ENCODE data around the gene C2orf92. TPM values are rescaled to one million over a fixed set of nuclear protein-coding genes. Genes with fewer than 3 reads are reported as not detected.

Gene C2orf92
- total RNA-seq, 1 donor, result 2.5 TPM

DNA sequence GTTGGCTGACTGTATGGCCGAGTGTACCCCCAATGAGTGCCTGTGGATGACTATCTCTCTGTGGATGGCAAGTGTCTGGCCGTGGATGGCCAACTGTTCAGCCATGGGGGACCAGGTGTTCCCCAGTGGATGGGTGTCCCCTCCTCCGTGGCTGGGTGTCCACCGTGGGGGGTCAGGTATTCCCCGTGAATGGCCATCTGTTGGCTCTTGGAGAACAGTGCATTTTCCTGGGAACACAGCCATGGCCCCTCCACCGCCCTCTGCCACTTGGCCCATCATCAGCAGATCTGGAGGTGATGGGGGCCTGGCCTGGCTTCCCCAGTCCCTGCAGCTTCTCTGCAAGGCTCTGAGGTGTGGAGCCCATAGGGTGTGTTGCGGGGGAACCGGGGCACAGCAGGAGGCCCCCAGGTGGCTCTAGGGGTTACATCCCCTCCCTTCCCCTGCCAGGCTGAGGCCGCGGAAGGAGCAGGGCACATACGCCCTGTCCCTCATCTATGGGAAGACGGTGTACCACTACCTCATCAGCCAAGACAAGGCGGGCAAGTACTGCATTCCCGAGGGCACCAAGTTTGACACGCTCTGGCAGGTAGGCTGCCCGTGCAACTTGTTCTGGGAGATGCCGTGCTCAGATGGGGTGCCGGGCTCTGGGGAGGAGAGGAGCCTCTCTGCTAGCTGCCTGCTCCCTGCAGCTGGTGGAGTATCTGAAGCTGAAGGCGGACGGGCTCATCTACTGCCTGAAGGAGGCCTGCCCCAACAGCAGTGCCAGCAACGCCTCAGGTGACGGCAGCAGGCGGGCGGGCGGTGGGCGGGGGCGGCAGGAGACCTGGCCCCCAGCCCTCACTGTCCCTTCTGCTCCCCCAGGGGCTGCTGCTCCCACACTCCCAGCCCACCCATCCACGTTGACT, 63.2 kb downstream of the C2orf92 start:
- Histone ChIP-seq H3K36me3 (ENCODE audit: insufficient read depth, low read length) (no peaks in the 10 kb centered on the region), H3K79me2 (ENCODE audit: insufficient read depth, low read length) (no peaks in the 10 kb centered on the region), H2AFZ (ENCODE audit: low read length) (no peak overlapping the region), H3K27me3 (ENCODE audit: insufficient read depth, low read length) (no peaks in the 10 kb centered on the region), H3K4me2 (ENCODE audit: insufficient read depth, low read length) (no peak overlapping the region), H3K27ac (ENCODE audit: low read depth, low read length) (no peak overlapping the region), H3K9me3 (ENCODE audit: low read depth, low read length) (no peaks in the 10 kb centered on the region), H4K20me1 (ENCODE audit: insufficient read depth, low read length) (no peaks in the 10 kb centered on the region), H3K4me1 (ENCODE audit: insufficient read depth, low read length) (no peaks in the 10 kb centered on the region), H3K4me3 (ENCODE audit: insufficient read depth, low read length) (no peak overlapping the region)
- TF ChIP-seq, protein P1, sequence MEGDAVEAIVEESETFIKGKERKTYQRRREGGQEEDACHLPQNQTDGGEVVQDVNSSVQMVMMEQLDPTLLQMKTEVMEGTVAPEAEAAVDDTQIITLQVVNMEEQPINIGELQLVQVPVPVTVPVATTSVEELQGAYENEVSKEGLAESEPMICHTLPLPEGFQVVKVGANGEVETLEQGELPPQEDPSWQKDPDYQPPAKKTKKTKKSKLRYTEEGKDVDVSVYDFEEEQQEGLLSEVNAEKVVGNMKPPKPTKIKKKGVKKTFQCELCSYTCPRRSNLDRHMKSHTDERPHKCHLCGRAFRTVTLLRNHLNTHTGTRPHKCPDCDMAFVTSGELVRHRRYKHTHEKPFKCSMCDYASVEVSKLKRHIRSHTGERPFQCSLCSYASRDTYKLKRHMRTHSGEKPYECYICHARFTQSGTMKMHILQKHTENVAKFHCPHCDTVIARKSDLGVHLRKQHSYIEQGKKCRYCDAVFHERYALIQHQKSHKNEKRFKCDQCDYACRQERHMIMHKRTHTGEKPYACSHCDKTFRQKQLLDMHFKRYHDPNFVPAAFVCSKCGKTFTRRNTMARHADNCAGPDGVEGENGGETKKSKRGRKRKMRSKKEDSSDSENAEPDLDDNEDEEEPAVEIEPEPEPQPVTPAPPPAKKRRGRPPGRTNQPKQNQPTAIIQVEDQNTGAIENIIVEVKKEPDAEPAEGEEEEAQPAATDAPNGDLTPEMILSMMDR (IDR thresholded peaks at IDR 0.05; ENCODE audit: extremely low read depth, low read depth, low read length), result no peak
- DNase-seq (ENCODE audit: insufficient read length, low spot score, missing footprints), result no peak

GRCh38 chr2:97733341-97734035, 64.0 kb downstream of the C2orf92 start:
- peak; percentile 66 for DNase-seq (ENCODE audit: insufficient read length, low spot score, missing footprints)
- Histone ChIP-seq H2AFZ (ENCODE audit: low read length) (no peak overlapping the region), H4K20me1 (ENCODE audit: insufficient read depth, low read length) (no peaks in the 10 kb centered on the region), H3K27ac (ENCODE audit: low read depth, low read length) (no peak overlapping the region), H3K79me2 (ENCODE audit: insufficient read depth, low read length) (no peaks in the 10 kb centered on the region), H3K4me1 (ENCODE audit: insufficient read depth, low read length) (no peaks in the 10 kb centered on the region), H3K9me3 (ENCODE audit: low read depth, low read length) (no peaks in the 10 kb centered on the region), H3K4me3 (ENCODE audit: insufficient read depth, low read length) (no peak overlapping the region), H3K27me3 (ENCODE audit: insufficient read depth, low read length) (no peaks in the 10 kb centered on the region), H3K4me2 (ENCODE audit: insufficient read depth, low read length) (no peak overlapping the region), H3K36me3 (ENCODE audit: insufficient read depth, low read length) (no peaks in the 10 kb centered on the region)
- TF ChIP-seq, protein P1 (IDR thresholded peaks at IDR 0.05; ENCODE audit: extremely low read depth, low read depth, low read length), result no peak

DNA sequence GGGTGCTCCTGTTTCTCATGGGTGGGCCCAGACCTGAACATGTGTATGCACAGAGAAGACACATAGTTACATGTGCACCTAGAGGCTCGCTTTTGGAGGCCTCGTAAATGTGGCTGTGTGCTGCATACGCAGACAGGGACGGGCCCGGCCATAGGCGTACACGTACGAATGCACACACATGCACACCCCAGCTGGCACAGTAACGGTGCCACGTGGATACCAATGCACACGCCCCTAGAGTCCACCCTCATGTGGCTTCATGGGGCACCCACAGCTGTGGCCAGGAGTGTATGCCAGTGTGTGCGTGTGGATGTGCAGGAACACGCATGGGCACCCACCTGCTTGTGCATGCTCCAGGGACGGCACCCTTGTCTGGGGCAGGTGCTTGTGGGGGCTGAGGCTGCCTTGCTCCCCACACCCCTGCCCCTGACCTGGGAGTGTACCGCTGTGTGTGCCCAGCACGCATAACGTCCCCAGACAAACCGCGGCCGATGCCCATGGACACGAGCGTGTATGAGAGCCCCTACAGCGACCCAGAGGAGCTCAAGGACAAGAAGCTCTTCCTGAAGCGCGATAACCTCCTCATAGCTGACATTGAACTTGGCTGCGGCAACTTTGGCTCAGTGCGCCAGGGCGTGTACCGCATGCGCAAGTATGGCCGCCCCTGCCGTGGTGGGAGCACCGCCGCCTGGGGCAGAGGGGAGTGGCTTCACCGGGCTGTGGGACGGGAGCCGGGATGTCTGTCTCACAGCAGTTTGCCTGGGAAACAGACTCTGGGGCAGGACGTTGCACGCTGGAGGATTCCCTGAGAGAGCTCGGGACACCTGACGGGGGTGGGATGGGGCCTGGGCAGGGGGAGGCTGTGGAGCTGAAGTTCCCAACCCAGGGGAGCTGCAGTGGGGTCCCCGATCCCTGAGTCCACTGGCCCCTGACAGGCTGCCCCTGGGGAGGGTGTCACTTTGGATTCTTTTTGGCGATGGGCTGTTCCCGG, 64.8 kb downstream of the C2orf92 start:
- H3K4me3 ChIP-seq (ENCODE audit: insufficient read depth, low read length), result no peak overlapping the region
- no peaks in the 10 kb centered on the region for H3K79me2 ChIP-seq (ENCODE audit: insufficient read depth, low read length)
- H3K4me2 ChIP-seq (ENCODE audit: insufficient read depth, low read length), result no peak overlapping the region
- H3K36me3 ChIP-seq (ENCODE audit: insufficient read depth, low read length), result no peaks in the 10 kb centered on the region
- H2AFZ ChIP-seq (ENCODE audit: low read length), result no peak overlapping the region
- no peaks in the 10 kb centered on the region for H3K4me1 ChIP-seq (ENCODE audit: insufficient read depth, low read length)
- no peak overlapping the region for H3K27ac ChIP-seq (ENCODE audit: low read depth, low read length)
- DNase-seq (ENCODE audit: insufficient read length, low spot score, missing footprints), result peak; percentile 71
- TF ChIP-seq, protein P1 (IDR thresholded peaks at IDR 0.05; ENCODE audit: extremely low read depth, low read depth, low read length), result no peak
- H3K27me3 ChIP-seq (ENCODE audit: insufficient read depth, low read length), result no peaks in the 10 kb centered on the region
- no peaks in the 10 kb centered on the region for H4K20me1 ChIP-seq (ENCODE audit: insufficient read depth, low read length)
- no peaks in the 10 kb centered on the region for H3K9me3 ChIP-seq (ENCODE audit: low read depth, low read length)
